Epithelial cell of proximal tubule (primary cell): ENCODE results near the gene SLC12A9. TPM values are rescaled to one million over a fixed set of nuclear protein-coding genes. Genes with fewer than 3 reads are reported as not detected.

ENCODE experiments used
- DNase-seq: peaks from one replicate; pipeline ENCODE4 v3.0.0-alpha.2; 2011; ENCODE audit warnings: low read depth
- H3K4me3 ChIP-seq: 2 replicates; pipeline ENCODE4 v1.5.1; 2011; ENCODE audit warnings: low read depth, mild to moderate bottlenecking, low read length
- total RNA-seq: library from RNA; depleted of rRNA; stranded (reverse); fragments of >200 nt; gene quantifications from 2 replicates; pipeline ENCODE4 v1.2.3, GENCODE V29; 2015
- TF ChIP-seq, protein P1 (sequence below): conservative IDR thresholded peaks from 2 replicates; pipeline ENCODE4 v1.5.1; 2012; ENCODE audit warnings: low read depth, mild to moderate bottlenecking, low read length

SLC12A9 gene
- total RNA-seq, 1 donor from 2014 or later, result 11.4 TPM

DNA sequence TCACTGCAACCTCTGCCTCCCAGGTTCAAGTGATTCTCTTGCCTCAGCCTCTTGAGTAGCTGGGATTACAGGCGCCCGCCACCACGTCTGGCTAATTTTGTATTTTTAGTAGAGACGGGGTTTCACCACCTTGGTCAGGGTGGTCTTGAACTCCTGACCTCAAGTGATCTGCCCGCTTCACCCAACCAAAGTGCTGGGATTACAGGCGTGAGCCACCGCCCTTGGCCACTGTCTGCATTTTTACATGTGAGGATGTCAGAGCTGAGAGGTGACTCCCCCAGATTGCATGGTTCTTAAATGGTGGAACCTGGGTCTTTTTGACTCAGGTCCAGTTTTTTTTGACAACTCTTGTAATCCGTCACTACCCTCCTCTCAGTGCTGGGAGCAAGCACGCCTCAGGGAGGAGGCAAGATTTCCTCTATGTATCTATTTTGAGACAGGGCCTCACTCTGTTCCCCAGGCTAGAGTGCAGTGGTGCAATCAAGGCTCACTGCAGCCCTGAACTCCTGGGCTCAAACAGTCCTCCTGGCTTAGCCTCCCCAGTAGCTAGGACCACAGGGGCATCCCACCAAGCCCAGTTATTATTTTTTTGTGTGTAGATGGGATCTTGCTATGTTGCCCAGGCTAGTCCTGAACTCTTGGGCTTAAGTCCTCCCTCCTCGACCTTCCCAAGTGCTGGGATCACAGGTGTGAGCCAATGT lies 21.2 kb downstream of the SLC12A9 start:
- no peak for DNase-seq
- H3K4me3 ChIP-seq, result peak overlapping the region; percentile 75
- TF ChIP-seq, protein P1, sequence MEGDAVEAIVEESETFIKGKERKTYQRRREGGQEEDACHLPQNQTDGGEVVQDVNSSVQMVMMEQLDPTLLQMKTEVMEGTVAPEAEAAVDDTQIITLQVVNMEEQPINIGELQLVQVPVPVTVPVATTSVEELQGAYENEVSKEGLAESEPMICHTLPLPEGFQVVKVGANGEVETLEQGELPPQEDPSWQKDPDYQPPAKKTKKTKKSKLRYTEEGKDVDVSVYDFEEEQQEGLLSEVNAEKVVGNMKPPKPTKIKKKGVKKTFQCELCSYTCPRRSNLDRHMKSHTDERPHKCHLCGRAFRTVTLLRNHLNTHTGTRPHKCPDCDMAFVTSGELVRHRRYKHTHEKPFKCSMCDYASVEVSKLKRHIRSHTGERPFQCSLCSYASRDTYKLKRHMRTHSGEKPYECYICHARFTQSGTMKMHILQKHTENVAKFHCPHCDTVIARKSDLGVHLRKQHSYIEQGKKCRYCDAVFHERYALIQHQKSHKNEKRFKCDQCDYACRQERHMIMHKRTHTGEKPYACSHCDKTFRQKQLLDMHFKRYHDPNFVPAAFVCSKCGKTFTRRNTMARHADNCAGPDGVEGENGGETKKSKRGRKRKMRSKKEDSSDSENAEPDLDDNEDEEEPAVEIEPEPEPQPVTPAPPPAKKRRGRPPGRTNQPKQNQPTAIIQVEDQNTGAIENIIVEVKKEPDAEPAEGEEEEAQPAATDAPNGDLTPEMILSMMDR, result no peak

DNA sequence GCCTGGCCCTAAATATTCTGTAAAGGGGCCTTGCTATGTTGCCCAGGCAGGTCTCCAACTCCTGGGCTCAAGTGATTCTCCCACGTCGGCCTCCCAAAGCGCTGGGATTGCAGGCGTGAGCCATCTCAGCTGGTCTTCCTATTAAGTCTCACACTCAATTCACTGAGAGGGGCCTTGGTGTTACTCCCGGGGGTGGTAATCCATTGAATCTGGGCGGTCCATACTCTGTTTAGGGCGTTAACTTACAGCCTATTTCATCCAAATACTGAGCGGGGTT lies 21.7 kb downstream of the SLC12A9 start:
- no peak for DNase-seq
- TF ChIP-seq, protein P1, result no peak
- peak overlapping the region; percentile 75 for H3K4me3 ChIP-seq

DNA sequence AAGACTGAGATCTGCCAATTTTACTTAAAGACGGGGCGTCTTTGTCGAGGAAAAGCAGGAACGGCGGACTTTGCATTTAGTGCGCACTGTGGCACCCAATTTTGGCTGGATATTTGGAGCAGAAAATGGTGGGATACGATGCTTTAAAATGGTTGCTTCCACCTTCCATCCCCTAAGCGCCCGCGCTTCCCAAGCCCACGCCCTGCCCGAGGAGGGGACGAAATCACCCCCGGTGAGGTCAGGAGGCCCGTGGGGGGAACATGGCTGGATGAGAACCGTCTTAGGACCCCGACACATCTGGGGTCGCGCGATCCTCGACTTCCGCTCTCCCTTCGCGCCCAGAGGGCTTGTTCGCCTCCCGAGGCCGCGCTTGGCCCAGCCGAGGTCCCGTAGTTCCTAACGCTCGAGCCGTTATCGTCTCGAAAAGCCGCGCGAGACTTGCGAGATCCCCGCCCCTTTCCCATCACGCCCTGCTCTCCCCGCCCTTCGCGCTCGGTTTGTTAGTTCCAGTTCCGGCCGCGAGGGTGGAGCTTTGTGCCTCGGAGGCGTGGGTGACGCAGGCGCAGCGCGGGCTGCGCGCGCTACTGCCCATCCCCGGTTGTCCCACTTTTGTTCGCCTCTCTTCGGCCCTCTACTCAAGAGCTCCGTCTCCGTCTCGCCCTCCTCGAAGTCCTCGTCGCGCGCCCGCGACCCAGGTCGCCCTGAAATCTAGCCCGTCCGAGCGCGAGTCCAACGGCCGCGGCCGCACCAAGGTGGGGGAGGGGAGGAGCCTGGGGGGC lies 22.3 kb downstream of the SLC12A9 start, which contains the start of gene SRRT:
Gene SRRT, plus strand, starts transcription at position 527 of the 779 bp plus-strand sequence. CDS start 488 bp downstream, outside the sequence.
- no peak for DNase-seq
- H3K4me3 ChIP-seq, result peak within 1 kb of the TSS; percentile 75
- TF ChIP-seq, protein P1, result peak; percentile 21

DNA sequence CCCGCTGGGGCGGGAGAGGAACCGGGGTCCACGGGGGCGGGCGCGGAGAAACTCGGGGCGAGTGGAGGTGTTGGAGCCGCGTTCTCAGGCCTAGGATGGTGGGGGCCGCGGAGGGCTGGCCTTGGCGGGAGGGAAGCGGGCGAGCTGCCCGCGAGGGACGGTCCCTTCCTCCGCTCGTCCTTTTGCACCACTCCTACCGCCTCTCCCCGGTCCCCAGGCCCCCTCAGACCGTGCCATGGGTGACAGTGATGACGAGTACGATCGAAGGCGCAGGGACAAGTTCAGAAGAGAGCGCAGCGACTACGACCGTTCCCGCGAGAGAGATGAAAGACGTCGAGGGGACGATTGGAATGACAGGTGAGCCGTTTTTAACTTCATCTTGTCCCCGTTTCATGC lies 22.8 kb downstream of the SLC12A9 start:
- TF ChIP-seq, protein P1, result no peak
- no peak for DNase-seq

DNA sequence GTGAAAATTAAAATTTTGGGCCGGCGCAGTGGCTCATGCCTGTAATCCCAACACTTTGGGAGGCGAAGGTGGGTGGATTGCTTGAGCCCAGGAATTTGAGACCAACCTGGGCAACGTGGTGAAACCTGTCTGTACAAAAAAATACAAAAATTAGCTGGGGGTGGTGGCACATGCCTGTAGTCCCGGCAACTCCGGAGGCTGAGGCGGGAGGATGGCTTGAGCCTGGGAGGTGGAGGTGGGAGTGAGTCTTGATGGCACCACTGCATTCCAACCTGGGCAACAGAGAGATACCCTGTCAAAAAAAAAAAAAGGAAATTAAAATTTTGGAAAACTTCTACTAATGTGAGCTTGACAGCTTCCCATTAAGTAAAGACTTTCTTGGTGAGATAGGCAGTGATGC lies 25.5 kb downstream of the SLC12A9 start:
- TF ChIP-seq, protein P1, result no peak
- H3K4me3 ChIP-seq, result no peak overlapping the region
- DNase-seq, result no peak

More for the DNA sequence above, 22.8 kb downstream of the SLC12A9 start:
- H3K4me3 ChIP-seq, result peak overlapping the region; percentile 75

DNA sequence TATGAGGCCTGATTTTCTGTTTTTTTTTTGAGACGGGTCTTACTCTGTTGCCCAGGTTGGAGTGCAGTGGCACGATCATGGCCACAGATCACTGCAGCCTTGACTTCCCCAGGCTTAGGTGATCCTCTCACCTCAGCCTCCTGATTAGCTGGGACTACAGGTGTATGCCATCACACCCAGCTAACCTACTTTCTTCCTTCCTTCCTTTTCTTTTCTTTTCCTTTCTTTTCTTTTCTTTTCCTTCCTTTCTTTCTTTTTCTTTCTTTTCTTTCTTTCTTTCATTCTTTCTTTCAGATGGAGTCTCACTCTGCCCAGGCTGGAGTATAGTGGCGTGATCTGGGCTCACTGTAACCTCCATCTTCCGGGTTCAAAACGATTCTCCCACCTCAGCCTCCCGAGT lies 26.2 kb downstream of the SLC12A9 start:
- H3K4me3 ChIP-seq, result no peak overlapping the region
- no peak for DNase-seq
- TF ChIP-seq, protein P1, result no peak
